Measurements from ENCODE around the gene FGF22.
"Not testable (repeated sequence)": the region's sequence is repeated elsewhere in the genome, so short reads cannot be mapped to it uniquely, and the experiment has no call there.

Gene FGF22

GRCh38 chr19:661427-662196, 21.9 kb downstream of the FGF22 start:
- DNase-seq, result peak; percentile 73

- peak; percentile 74 for DNase-seq
Measured at GRCh38 chr19:662207-662961, 22.7 kb downstream of the FGF22 start.

- peak; percentile 95 for DNase-seq
Measured at GRCh38 chr19:662962-663681, 23.4 kb downstream of the FGF22 start, which contains the start of gene RNF126. Gene RNF126, minus strand, starts transcription at chr19:663214. Its CDS starts 93 bp downstream, at chr19:663121.

GRCh38 chr19:663682-664117, 24.0 kb downstream of the FGF22 start:
- no peak for DNase-seq

DNA sequence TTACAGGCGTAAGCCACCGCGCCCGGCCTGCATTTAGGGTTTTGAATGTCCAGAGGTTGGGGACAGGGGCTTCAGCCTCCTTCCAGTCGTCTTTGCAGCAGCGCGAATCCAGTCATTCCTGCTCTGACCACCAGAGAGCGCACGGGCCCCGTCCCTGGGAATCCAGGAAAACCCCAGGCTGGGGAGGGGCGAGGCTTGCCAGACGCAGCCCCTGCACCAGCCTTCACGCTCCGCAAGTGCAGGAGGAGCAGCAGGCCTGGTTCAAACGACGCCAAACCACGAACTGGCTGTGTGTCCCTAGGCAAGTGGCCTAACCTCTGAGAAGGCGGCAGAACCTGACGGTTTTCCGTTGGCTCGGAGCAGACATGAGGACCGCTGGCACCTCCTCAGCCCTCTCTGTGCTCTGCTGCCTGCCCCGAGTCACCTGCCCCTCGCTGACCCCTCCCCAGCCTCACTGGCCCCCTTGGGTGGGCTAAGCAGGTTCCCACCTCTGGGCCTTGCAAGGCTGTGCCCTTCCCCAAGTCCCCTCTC, 25.3 kb downstream of the FGF22 start:
- DNase-seq, result peak; percentile 82

DNA sequence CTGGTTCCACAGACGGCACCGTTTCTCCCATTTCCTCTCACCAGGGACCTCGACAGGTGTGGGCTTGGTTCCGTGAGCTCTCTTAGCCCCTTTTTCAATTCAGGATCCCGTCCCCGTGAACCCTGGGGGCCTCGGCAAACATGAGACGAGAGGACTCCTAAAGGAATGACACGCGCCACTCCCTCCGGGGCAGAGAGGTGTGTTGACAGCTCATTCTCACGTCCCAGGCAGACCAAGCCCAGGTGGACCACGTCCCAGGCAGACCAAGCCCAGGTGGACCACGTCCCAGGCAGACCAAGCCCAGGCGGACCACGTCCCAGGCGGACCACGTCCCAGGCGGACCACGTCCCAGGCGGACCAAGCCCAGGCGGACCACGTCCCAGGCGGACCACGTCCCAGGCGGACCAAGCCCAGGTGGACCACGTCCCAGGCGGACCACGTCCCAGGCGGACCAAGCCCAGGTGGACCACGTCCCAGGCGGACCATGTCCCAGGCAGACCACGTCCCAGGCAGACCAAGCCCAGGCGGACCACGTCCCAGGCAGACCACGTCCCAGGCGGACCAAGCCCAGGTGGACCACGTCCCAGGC, 27.4 kb downstream of the FGF22 start:
- not testable (repeated sequence) for DNase-seq

- DNase-seq, result not testable (repeated sequence)
Measured at GRCh38 chr19:668675-669434, 29.2 kb downstream of the FGF22 start.

DNA sequence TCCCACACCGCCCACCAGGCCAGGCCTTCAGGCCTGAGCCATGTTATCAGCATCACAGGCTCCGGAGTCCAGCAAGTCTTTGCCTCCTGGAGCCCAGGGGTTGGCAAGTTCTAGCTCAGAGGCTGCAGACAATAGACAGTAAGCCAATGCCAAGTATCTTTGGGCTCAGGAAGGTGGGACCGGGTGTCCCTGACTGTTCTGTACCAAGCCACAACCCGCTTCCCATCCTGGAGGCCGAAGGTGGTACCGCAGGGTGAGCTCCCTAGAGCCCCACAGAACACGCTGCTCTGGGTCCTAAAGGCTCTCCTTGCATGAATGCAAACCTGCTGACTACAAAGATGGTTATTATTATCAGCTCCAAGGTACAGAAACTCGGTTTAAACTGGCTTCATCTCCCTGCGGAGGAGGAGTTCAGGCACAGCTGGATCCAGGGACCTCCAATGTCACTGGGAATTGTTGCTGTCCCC, 31.0 kb downstream of the FGF22 start:
- no peak for DNase-seq

- DNase-seq, result no peak
Measured at GRCh38 chr19:674282-675151, 34.8 kb downstream of the FGF22 start.

DNA sequence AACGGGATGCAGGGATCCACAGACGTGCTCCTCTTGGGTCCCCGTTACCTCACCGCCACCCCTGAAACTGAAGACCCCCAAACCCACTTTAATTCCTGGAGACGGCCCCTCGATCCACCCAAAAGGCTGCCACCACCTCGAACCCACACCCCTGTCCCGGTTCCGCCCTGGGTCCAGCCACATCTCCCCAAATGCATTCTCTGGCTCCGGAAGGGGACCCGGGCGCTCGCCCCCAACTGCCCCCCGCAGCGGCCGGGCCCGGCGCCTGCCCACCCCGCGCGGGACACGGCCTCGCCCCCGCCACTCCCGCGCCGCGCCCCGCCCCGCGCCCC, 36.3 kb downstream of the FGF22 start:
- no peak for DNase-seq

GRCh38 chr19:676339-677105, 36.8 kb downstream of the FGF22 start, which contains the start of gene FSTL3:
Gene FSTL3, plus strand, starts transcription at chr19:676392. Its CDS starts 32 bp downstream, at chr19:676424.
- DNase-seq, result no peak

DNA sequence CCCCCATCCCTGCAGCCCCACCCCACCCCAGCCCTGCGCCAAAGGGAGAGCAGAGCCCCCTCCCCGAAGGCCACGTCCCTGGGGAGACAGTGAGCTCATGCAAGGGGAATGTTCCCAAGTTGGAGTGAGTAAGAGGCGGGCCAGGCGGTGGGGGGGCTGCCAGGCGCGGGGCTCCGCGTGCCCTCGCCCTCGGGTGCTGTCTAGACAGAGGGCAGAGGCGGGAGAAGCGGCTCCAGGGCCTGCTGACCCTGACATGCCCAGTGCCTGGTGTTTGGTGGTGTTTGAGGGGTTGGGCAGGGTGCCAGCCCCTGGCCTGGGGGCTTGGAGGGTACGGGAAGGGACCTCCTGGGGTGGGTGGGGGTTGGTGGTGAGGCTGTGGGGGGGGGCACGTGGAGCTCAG, 37.5 kb downstream of the FGF22 start:
- no peak for DNase-seq

DNA sequence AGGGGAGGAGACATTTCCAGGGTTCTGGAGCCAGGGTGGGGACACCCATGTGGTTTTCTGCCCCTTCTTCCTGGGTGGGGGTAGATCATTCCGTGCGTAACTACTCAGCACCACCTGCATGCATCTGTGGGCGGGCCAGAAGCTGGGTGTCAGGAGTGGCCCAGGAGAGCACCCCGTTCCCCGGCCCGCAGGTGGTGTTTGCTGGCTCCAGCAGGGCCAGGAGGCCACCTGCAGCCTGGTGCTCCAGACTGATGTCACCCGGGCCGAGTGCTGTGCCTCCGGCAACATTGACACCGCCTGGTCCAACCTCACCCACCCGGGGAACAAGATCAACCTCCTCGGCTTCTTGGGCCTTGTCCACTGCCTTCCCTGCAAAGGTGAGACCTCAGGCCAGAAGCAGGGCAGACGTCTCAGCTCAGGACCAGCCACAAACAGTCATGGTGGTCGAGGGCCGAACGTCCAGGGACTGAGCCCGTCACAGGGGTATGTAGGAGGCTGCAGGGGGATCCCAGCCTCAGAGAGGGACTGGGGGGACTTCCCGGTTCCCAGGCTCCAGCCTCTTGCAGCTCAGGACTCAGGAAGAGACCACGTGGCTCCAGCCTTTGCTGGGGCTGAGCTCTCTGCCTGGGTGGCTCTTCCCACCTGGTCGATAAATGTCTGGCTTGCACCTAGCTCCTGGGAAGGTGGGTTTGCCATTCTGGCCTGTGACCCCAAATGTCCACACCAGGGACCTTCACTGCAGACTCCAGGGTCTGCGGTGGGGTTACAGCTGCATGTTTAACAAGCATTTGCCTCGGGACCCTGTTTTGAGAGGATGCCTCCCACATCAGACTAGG, 38.1 kb downstream of the FGF22 start:
- DNase-seq, result no peak

- no peak for DNase-seq
Measured at GRCh38 chr19:678791-679388, 39.2 kb downstream of the FGF22 start.

DNA sequence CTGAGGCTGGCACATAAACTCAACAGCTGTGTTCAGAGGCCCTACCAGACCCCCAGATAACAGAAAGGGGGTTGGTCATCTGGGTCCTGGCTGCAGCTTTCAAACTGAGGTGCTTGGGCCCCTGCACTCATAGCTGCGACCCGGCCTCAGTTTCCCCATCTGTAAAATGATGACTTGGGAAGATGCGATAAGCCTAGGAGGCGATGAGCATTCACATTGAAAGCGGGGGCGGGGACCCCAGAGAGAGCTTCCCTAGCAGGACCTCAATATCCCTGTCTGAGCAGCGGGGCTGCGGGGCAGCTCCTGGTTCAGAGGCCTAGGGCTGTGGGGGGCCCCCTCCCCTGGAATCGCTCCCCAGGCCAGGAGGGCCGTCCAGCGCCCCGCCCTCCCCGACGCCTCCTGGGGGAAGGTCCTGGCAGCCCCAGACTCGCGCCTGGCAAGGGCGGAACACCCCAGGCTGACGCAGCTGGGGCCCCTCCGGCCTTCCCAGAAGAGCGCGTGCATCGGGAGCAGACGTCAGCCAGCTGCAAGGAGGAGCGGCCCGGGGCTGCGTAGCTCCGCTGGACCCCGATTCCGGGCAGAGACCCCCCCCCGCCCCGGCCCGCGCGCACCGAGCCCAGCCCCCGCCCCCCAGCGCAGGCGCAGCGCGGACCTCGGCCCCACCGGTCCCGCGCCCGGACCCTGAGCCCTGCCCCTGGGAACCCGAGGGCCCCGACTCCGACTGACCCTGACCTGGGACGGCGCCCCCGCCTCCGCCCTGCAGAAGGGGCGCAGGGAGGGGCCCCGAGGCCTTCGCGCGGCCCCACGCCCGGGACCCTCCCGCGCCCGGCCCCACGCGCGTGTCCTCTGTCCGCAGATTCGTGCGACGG, 40.0 kb downstream of the FGF22 start:
- peak; percentile 32 for DNase-seq

DNA sequence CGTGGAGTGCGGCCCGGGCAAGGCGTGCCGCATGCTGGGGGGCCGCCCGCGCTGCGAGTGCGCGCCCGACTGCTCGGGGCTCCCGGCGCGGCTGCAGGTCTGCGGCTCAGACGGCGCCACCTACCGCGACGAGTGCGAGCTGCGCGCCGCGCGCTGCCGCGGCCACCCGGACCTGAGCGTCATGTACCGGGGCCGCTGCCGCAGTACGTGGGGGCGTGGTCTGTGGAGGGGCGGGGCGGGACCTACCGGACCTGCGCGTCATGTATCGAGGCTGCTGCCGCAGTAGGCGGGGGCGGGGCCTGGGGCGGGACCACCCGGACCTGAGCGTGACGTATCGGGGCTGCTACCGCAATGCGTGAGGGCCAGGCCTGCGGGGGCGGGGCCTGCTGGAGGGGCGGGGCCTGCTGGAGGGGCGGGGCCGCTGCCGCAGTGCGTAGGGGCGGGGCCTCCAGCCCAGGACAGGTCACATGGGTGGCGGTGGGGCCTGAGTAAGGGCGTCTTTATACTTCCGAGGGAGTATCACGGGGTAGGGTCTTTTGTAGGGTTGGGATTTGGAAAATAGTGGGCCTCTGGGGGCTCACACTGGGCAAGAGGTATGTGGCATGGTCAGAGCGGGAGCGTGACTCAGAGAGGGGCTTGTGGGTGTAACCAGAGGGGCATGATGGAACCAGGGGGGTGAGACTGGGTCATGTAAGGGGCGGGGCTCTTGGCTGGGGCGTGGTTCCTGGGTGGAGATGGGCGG, 40.8 kb downstream of the FGF22 start:
- DNase-seq, result peak; percentile 100
